Panc1 (cell line): ENCODE measurements around the gene LCOR. TPM values are rescaled to one million over a fixed set of nuclear protein-coding genes. Genes with fewer than 3 reads are reported as not detected.

Experiments
- ATAC-seq: fragments of 200-7000 bp; cut with Tn5 transposase; 2 replicates; pipeline ENCODE4 v1.9.1; 2020; ENCODE audit warnings: mild to moderate bottlenecking, moderate library complexity
- BruUV-seq: library from RNA; stranded (reverse); fragments of 400-500 nt; replicated peaks from 2 replicates; lab custom pipeline; 2021; lab: Mats Ljungman, UMichigan
- CTCF ChIA-PET: fragments of 300-600 bp; sonication (Branson Sonifier 250); formaldehyde crosslinking; loops from one replicate; lab custom pipeline; 2022; ENCODE audit warnings: antibody characterized with exemption; lab: Charles Lee
- POLR2A ChIA-PET: fragments of 300-600 bp; sonication (Branson Sonifier 250); formaldehyde crosslinking; loops from one replicate; lab custom pipeline; 2022; ENCODE audit warnings: antibody characterized with exemption; lab: Charles Lee
- DNase-seq: peaks from one replicate; pipeline ENCODE4 v3.0.0-alpha.2; 2010; ENCODE audit warnings: low read depth, low spot score
- H3K27ac ChIP-seq: 2 replicates; pipeline ENCODE4 v1.5.1; 2011; ENCODE audit warnings: mild to moderate bottlenecking, low read length, inconsistent platforms
- H3K27me3 ChIP-seq: fragments of 200-500 bp; sonication (Bioruptor generic); 2 replicates; pipeline ENCODE4 v1.6.0; 2014; ENCODE audit warnings: low read length, inconsistent platforms; ENCODE audit not compliant: control insufficient read depth, insufficient read depth
- H3K36me3 ChIP-seq: fragments of 200-500 bp; sonication (Bioruptor generic); 2 replicates; pipeline ENCODE4 v1.5.1; 2014; ENCODE audit warnings: inconsistent platforms, mild to moderate bottlenecking, low read length, moderate library complexity; ENCODE audit not compliant: control insufficient read depth, insufficient read depth
- H3K4me1 ChIP-seq: 2 replicates; pipeline ENCODE4 v1.5.1; 2011; ENCODE audit warnings: inconsistent platforms, mild to moderate bottlenecking, low read length, moderate library complexity; ENCODE audit not compliant: control insufficient read depth, insufficient read depth
- H3K4me3 ChIP-seq, 2 experiments: 2 replicates each; pipeline ENCODE4 v1.5.1; 2011 to 2012; ENCODE audit warnings: low read depth in 2 of 2, low read length in 2 of 2, mild to moderate bottlenecking in 2 of 2, inconsistent platforms in 1 of 2, moderate library complexity in 1 of 2
- H3K9me3 ChIP-seq: fragments of 200-500 bp; sonication (Bioruptor generic); 2 replicates; pipeline ENCODE4 v1.5.1; 2014; ENCODE audit warnings: low read depth, mild to moderate bottlenecking, inconsistent platforms, low read length, moderate library complexity; ENCODE audit not compliant: control insufficient read depth, insufficient read depth
- CTCF ChIP-seq: fragments of 450-650 bp; IDR thresholded peaks from 2 replicates; pipeline ENCODE4 v1.5.1; 2017; ENCODE audit warnings: mild to moderate bottlenecking
- POLR2AphosphoS5 ChIP-seq: IDR thresholded peaks from 2 replicates; pipeline ENCODE4 v1.6.1; 2012; ENCODE audit warnings: mild to moderate bottlenecking, low read depth, low read length, moderate library complexity
- REST ChIP-seq, 2 experiments: IDR thresholded peaks; 2 replicates each; pipeline ENCODE4 v1.6.1; 2011 to 2012; ENCODE audit warnings: low read depth in 2 of 2, control low read depth in 1 of 2, low read length in 1 of 2, mild to moderate bottlenecking in 1 of 2, moderate library complexity in 1 of 2; ENCODE audit not compliant: insufficient read depth in 1 of 2
- SIN3A ChIP-seq: IDR thresholded peaks from 2 replicates; pipeline ENCODE4 v1.6.1; 2012; ENCODE audit warnings: low read depth, mild to moderate bottlenecking, low read length, moderate library complexity, borderline replicate concordance; ENCODE audit not compliant: insufficient read depth
- TCF7L2 ChIP-seq: IDR thresholded peaks from 2 replicates; pipeline ENCODE4 v1.6.1; 2011; ENCODE audit warnings: mild to moderate bottlenecking, low read depth, low read length, inconsistent platforms
- in situ Hi-C: cut with HindIII; loops from 2 replicates; pipeline ENCODE4 v1.10.0; 2016; ENCODE audit warnings: low sequenced_read_pairs, low pct_unique_long_range_greater_than_20kb
- intact Hi-C: fragments of 100-400 bp; cut with micrococcal nuclease; formaldehyde crosslinking; loops from one replicate; pipeline ENCODE4 v1.10.0; 2022; ENCODE audit not compliant: unreplicated experiment
- total RNA-seq: library from RNA; stranded (reverse); gene quantifications from one replicate; pipeline ENCODE4 v1.2.1, GENCODE V29; 2021; ENCODE audit not compliant: unreplicated experiment

The LCOR gene
- total RNA-seq, 1 experiment from 2014 or later: 58.0 TPM

GRCh38 chr10:96967847-96968246 lies 135.7 kb downstream of the LCOR start:
- H3K36me3 ChIP-seq: no peaks in the 10 kb centered on the region
- in situ Hi-C loops: no loop called here
- TF ChIP-seq REST (IDR thresholded peaks at IDR 0.05; ENCODE audit: insufficient read depth in 1 of 2, low read depth in 2 of 2, low read length in 1 of 2) (no peak), CTCF (no peak), POLR2AphosphoS5 (no peak), SIN3A (no peak), TCF7L2 (no peak)
- CTCF ChIA-PET: no interaction called here
- H3K4me1 ChIP-seq: no peaks in the 10 kb centered on the region
- no peak overlapping the region for H3K27ac ChIP-seq
- no peak overlapping the region for H3K4me3 ChIP-seq
- intact Hi-C loops: no loop called here
- DNase-seq: no peak
- H3K27me3 ChIP-seq: no peaks in the 10 kb centered on the region
- POLR2A ChIA-PET: no interaction called here
- ATAC-seq: no peak
- no TSS peak for BruUV-seq
- no peaks in the 10 kb centered on the region for H3K9me3 ChIP-seq

- H3K27me3 ChIP-seq: no peaks in the 10 kb centered on the region
- H3K36me3 ChIP-seq: no peaks in the 10 kb centered on the region
- in situ Hi-C loops: no loop called here
- BruUV-seq: no TSS peak
- no peak overlapping the region for H3K4me3 ChIP-seq
- ATAC-seq (no peak; the same call in 1 of the 2 replicates), DNase-seq (no peak)
- TF ChIP-seq REST (IDR thresholded peaks at IDR 0.05; ENCODE audit: insufficient read depth in 1 of 2, low read depth in 2 of 2, low read length in 1 of 2) (no peak), SIN3A (no peak), POLR2AphosphoS5 (no peak), TCF7L2 (no peak), CTCF (no peak)
- H3K27ac ChIP-seq: no peak overlapping the region
- ChIA-PET CTCF (interaction anchor here (0.7 kb wide), 1 partner anchor 77 kb away, joined by 5 read pairs; no protein-coding TSS in a partner anchor), POLR2A (no interaction called here)
- intact Hi-C loops: no loop called here
- H3K9me3 ChIP-seq: no peaks in the 10 kb centered on the region
- H3K4me1 ChIP-seq: no peaks in the 10 kb centered on the region
Observed at GRCh38 chr10:96968682-96969423, 136.8 kb downstream of the LCOR start.
